Mesenchymal stem cell (in vitro differentiated cells and primary cell): ENCODE results near the gene BBS7.
A peak's percentile ranks its signal among the peaks of the same experiment; 100 is the strongest.

Experiments used
- DNase-seq: peaks from one replicate; pipeline ENCODE4 v3.0.0-alpha.2; 2013
- H2AFZ ChIP-seq: one replicate; pipeline ENCODE4 v1.6.1; 2013; ENCODE audit warnings: low read depth, mild to moderate bottlenecking, control low read depth, inconsistent platforms, low read length, moderate library complexity
- H2AK5ac ChIP-seq: 2 replicates; pipeline ENCODE4 v1.6.1; 2013; ENCODE audit warnings: low read length, moderate library complexity, mild to moderate bottlenecking, inconsistent platforms; ENCODE audit not compliant: severe bottlenecking
- H2BK120ac ChIP-seq: one replicate; pipeline ENCODE4 v1.6.1; 2013; ENCODE audit warnings: low read depth, mild to moderate bottlenecking, inconsistent platforms, low read length, moderate library complexity
- H2BK12ac ChIP-seq, 2 experiments: one replicate each; pipeline ENCODE4 v1.6.1; 2013; ENCODE audit warnings: inconsistent platforms in 2 of 2, low read length in 2 of 2, mild to moderate bottlenecking in 2 of 2, moderate library complexity in 2 of 2, control low read depth in 1 of 2
- H2BK15ac ChIP-seq: one replicate; pipeline ENCODE4 v1.6.1; 2013; ENCODE audit warnings: mild to moderate bottlenecking, low read depth, inconsistent platforms; ENCODE audit not compliant: poor library complexity, severe bottlenecking
- H2BK5ac ChIP-seq: 2 replicates; pipeline ENCODE4 v1.6.1; 2013; ENCODE audit warnings: low read depth, mild to moderate bottlenecking, low read length, control low read depth, inconsistent platforms; ENCODE audit not compliant: poor library complexity, severe bottlenecking
- H3K14ac ChIP-seq, 2 experiments: one replicate each; pipeline ENCODE4 v1.6.1; 2013; ENCODE audit warnings: inconsistent platforms in 2 of 2, low read length in 2 of 2, control low read depth in 1 of 2, mild to moderate bottlenecking in 1 of 2, moderate library complexity in 1 of 2
- H3K18ac ChIP-seq, 2 experiments: one replicate each; pipeline ENCODE4 v1.6.1; 2013; ENCODE audit warnings: inconsistent platforms in 2 of 2, low read length in 2 of 2, control low read depth in 1 of 2, low read depth in 1 of 2, mild to moderate bottlenecking in 1 of 2
- H3K23ac ChIP-seq, 2 experiments: one replicate each; pipeline ENCODE4 v1.6.1; 2013; ENCODE audit warnings: inconsistent platforms in 2 of 2, low read length in 2 of 2, mild to moderate bottlenecking in 2 of 2, moderate library complexity in 2 of 2, control low read depth in 1 of 2
- H3K27ac ChIP-seq: 2 replicates; pipeline ENCODE4 v1.5.1; 2013; ENCODE audit warnings: mild to moderate bottlenecking, moderate library complexity, low read length, control low read depth, inconsistent platforms; ENCODE audit not compliant: poor library complexity, severe bottlenecking
- H3K27me3 ChIP-seq, 2 experiments: 2 replicates each; pipeline versions ENCODE4 v1.6.1 to v1.7.0; 2013; ENCODE audit warnings: low read length in 2 of 2, mild to moderate bottlenecking in 2 of 2, moderate library complexity in 2 of 2, control low read depth in 1 of 2, inconsistent platforms in 1 of 2; ENCODE audit not compliant: control insufficient read depth in 1 of 2, insufficient read depth in 1 of 2
- H3K36me3 ChIP-seq, 2 experiments: 2 replicates each; pipeline versions ENCODE4 v1.6.1 to v1.7.0; 2013; ENCODE audit warnings: low read length in 2 of 2, control low read depth in 1 of 2, inconsistent platforms in 1 of 2, low read depth in 1 of 2, mild to moderate bottlenecking in 1 of 2; ENCODE audit not compliant: insufficient read depth in 2 of 2, control insufficient read depth in 1 of 2
- H3K4ac ChIP-seq, 2 experiments: one replicate each; pipeline ENCODE4 v1.6.1; 2013; ENCODE audit warnings: inconsistent platforms in 2 of 2, low read length in 2 of 2, mild to moderate bottlenecking in 2 of 2, moderate library complexity in 2 of 2, control low read depth in 1 of 2, low read depth in 1 of 2
- H3K4me1 ChIP-seq: 2 replicates; pipeline ENCODE4 v1.6.1; 2013; ENCODE audit warnings: low read depth, low read length, control low read depth; ENCODE audit not compliant: control insufficient read depth, insufficient read depth
- H3K4me2 ChIP-seq: 2 replicates; pipeline ENCODE4 v1.6.1; 2013; ENCODE audit warnings: low read length, mild to moderate bottlenecking, inconsistent platforms; ENCODE audit not compliant: poor library complexity, severe bottlenecking
- H3K4me3 ChIP-seq, 2 experiments: 2 replicates each; pipeline versions ENCODE4 v1.5.1 to v1.7.0; 2013; ENCODE audit warnings: low read length in 2 of 2, mild to moderate bottlenecking in 2 of 2, control low read depth in 1 of 2, low read depth in 1 of 2; ENCODE audit not compliant: insufficient read depth in 1 of 2
- H3K79me1 ChIP-seq: replicated peaks from 2 replicates; pipeline ENCODE4 v1.6.1; 2013; ENCODE audit warnings: mild to moderate bottlenecking, control low read depth, low read length, inconsistent platforms; ENCODE audit not compliant: poor library complexity, severe bottlenecking
- H3K9ac ChIP-seq: 2 replicates; pipeline ENCODE4 v1.7.0; 2013; ENCODE audit warnings: mild to moderate bottlenecking, low read length, moderate library complexity
- H3K9me3 ChIP-seq: 2 replicates; pipeline ENCODE4 v1.7.0; 2013; ENCODE audit warnings: mild to moderate bottlenecking, low read length; ENCODE audit not compliant: control insufficient read depth
- H4K8ac ChIP-seq: one replicate; pipeline ENCODE4 v1.6.1; 2013; ENCODE audit warnings: inconsistent platforms, mild to moderate bottlenecking, low read length, moderate library complexity
- H4K91ac ChIP-seq: one replicate; pipeline ENCODE4 v1.6.1; 2013; ENCODE audit warnings: mild to moderate bottlenecking, low read length, inconsistent platforms
- WGBS: methylation state at CpG from one replicate; pipeline ENCODE4 v1.1.7; 2013; ENCODE audit warnings: mixed read lengths; 5-methylcytosine and 5-hydroxymethylcytosine counted together

The BBS7 gene

DNA sequence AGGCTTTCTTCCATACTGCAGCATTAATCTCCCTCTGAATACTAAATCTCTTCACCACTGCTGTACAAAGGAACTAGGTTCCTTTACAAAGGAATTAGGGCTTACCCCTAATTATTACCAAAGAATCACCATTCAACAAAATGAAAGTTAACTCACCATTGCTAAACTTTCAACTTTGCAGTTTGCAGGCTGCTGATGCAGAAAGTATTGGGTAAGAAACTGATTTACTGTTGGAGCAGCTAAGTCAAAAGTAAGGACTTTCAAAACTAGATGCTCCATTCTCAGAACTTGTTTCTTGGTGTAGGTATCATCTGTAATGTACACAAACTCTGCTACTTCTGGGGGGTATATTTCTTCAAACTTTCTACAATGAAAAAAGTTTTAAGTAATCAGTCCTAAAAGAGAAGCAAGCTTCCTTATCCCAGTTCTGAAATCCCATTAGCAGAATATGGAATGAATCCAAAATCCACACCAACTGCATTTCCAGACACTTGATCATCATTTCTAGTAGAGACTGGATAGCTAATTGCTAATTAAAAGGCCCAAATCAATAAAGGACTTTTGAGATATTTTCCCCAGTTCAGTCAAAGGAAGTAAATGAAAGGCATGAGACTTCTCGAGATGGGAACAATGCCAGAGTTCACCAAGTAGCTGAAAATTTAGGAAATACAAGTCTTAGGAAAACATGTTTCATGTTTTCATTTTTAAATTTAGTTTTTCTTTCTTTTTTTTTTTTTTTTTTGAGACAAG lies 50.9 kb downstream of the BBS7 start:
- H3K4me2 ChIP-seq = no peak overlapping the region
- no peak overlapping the region for H2AK5ac ChIP-seq
- peak overlapping the region; percentile 3 for H3K27ac ChIP-seq
- no peak overlapping the region for H4K8ac ChIP-seq
- no peak overlapping the region for H3K23ac ChIP-seq
- WGBS = no CpG with 5 or more reads among the region's 1 CpG
- H2BK120ac ChIP-seq = no peak overlapping the region
- H3K36me3 ChIP-seq = peaks cover 3 to 49% of the 10 kb centered on the region in 2 experiments
- H3K27me3 ChIP-seq = no peaks in the 10 kb centered on the region
- peak; percentile 17 for DNase-seq
- no peak overlapping the region for H2BK12ac ChIP-seq
- H3K18ac ChIP-seq = no peak overlapping the region
- H3K79me1 ChIP-seq = peaks cover 7% of the 10 kb centered on the region
- H3K9ac ChIP-seq = peak overlapping the region; percentile 1
- no peaks in the 10 kb centered on the region for H3K9me3 ChIP-seq
- H3K14ac ChIP-seq = no peak overlapping the region
- no peak overlapping the region for H4K91ac ChIP-seq
- no peak overlapping the region for H2AFZ ChIP-seq
- H3K4me1 ChIP-seq = peaks cover 4% of the 10 kb centered on the region
- H3K4ac ChIP-seq = no peak overlapping the region
- H2BK15ac ChIP-seq = no peak overlapping the region
- no peak overlapping the region for H2BK5ac ChIP-seq
- peak overlapping the region in 1 of 2 experiments; percentile 23 for H3K4me3 ChIP-seq

DNA sequence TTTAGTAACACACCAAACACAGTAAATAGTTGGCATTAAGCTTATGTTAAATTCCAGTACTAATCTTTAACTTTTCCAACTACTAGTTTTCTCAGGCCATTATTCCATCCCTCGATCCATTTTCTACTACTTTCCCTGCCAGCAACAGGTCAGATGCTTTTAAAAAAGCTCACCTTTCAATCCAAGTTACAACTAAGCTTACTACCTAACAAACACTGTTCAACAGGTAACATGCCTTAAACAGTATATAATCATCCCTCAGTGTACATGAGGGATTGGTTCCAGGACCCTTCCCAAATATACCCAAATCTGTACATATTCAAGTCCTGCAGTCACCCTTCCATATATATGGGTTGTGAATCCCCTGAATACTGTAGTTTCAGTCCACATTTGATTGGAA lies 52.1 kb downstream of the BBS7 start:
- H3K9me3 ChIP-seq = no peaks in the 10 kb centered on the region
- H3K18ac ChIP-seq = no peak overlapping the region
- H3K27ac ChIP-seq = no peak overlapping the region
- H3K4me2 ChIP-seq = no peak overlapping the region
- H3K23ac ChIP-seq = no peak overlapping the region
- no peak overlapping the region for H3K4ac ChIP-seq
- no peak overlapping the region for H2BK12ac ChIP-seq
- no peak overlapping the region for H3K14ac ChIP-seq
- peaks cover 4% of the 10 kb centered on the region for H3K79me1 ChIP-seq
- H3K36me3 ChIP-seq = peaks cover 3 to 61% of the 10 kb centered on the region in 2 experiments
- no peak overlapping the region for H2AK5ac ChIP-seq
- H4K8ac ChIP-seq = no peak overlapping the region
- no peak overlapping the region for H2BK120ac ChIP-seq
- H2AFZ ChIP-seq = no peak overlapping the region
- no peak overlapping the region for H2BK15ac ChIP-seq
- H2BK5ac ChIP-seq = no peak overlapping the region
- H3K27me3 ChIP-seq = no peaks in the 10 kb centered on the region
- no peak overlapping the region for H3K4me3 ChIP-seq
- no peak overlapping the region for H3K9ac ChIP-seq
- 39% methylated on average over 1 of the region's 1 CpG for WGBS
- peaks cover 1% of the 10 kb centered on the region for H3K4me1 ChIP-seq
- no peak overlapping the region for H4K91ac ChIP-seq
- DNase-seq = no peak

DNA sequence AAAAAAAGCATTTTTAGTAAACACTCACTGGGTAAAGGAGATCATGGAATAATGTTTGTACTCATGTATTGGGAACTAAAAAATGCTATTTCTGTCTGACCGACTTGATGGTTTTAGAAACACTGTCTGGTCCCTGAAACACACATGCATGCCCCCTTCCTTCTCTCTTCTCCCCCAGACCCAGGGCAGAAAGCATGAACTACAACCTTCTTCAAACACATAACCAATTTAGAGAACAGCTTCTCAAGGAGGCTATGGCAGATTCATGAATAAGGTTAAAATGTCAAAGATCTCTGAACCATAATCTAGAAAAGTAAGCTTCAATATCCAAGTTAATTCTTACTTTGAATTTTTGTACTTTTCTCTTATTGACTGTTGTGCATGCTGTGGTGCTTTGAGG lies 52.6 kb downstream of the BBS7 start:
- Histone ChIP-seq H3K27me3 (no peaks in the 10 kb centered on the region), H2BK12ac (no peak overlapping the region), H2BK120ac (no peak overlapping the region), H3K4me3 (no peak overlapping the region), H3K14ac (no peak overlapping the region), H3K36me3 (peaks cover 3 to 66% of the 10 kb centered on the region in 2 experiments), H3K27ac (no peak overlapping the region), H2BK15ac (no peak overlapping the region), H3K4me2 (no peak overlapping the region), H2AFZ (no peak overlapping the region), H3K9ac (no peak overlapping the region), H3K79me1 (peaks cover 2% of the 10 kb centered on the region), H3K9me3 (no peaks in the 10 kb centered on the region), H3K4ac (no peak overlapping the region), H3K4me1 (no peaks in the 10 kb centered on the region), H3K18ac (no peak overlapping the region), H3K23ac (no peak overlapping the region), H2AK5ac (no peak overlapping the region), H4K8ac (no peak overlapping the region), H2BK5ac (no peak overlapping the region), H4K91ac (no peak overlapping the region)
- 100% methylated on average over 1 of the region's 1 CpG for WGBS
- DNase-seq = no peak

DNA sequence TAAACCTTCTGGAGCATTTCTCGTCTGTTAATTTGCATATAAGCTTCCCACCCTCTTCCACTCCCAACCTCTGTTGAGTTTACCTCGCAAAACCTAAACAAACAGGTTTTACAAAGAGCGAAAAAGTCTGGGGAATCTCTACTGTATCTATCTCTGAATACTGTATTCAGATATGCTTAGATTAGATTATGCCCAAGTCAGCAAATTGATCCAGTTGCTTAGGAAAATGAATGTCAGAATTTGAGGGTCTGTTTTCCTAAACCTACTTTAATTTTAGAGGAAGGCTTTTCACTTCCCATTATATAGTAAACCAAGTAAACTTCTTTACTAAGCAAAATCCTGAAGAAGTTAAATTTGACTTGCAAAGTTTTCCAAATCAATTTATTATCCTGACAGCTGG lies 53.3 kb downstream of the BBS7 start:
- Histone ChIP-seq H3K36me3 (peaks cover 3 to 73% of the 10 kb centered on the region in 2 experiments), H3K79me1 (peaks cover 2% of the 10 kb centered on the region), H2BK120ac (no peak overlapping the region), H3K18ac (no peak overlapping the region), H3K9ac (no peak overlapping the region), H3K4me3 (no peak overlapping the region), H3K4me1 (no peaks in the 10 kb centered on the region), H3K14ac (no peak overlapping the region), H4K8ac (no peak overlapping the region), H2AK5ac (no peak overlapping the region), H3K4me2 (no peak overlapping the region), H3K4ac (no peak overlapping the region), H2BK15ac (no peak overlapping the region), H3K27ac (no peak overlapping the region), H2BK12ac (no peak overlapping the region), H2BK5ac (no peak overlapping the region), H3K27me3 (no peaks in the 10 kb centered on the region), H3K9me3 (no peaks in the 10 kb centered on the region), H4K91ac (no peak overlapping the region), H2AFZ (no peak overlapping the region), H3K23ac (no peak overlapping the region)
- 81% methylated on average over 3 of the region's 3 CpGs for WGBS
- no peak for DNase-seq
